Chondrocyte (in vitro differentiated cells): ENCODE measurements around the gene CLEC9A. TPM values are rescaled to one million over a fixed set of nuclear protein-coding genes. Genes with fewer than 3 reads are reported as not detected.

ENCODE experiments used
- DNase-seq: peaks from one replicate; pipeline ENCODE4 v3.0.0; 2021; ENCODE audit warnings: mixed read lengths, low spot score
- H3K27ac Mint-ChIP-seq: one replicate; pipeline ENCODE4 v1.8.0; 2021; ENCODE audit warnings: mild to moderate bottlenecking, moderate library complexity, mixed read lengths; ENCODE audit not compliant: unreplicated experiment
- H3K27me3 Mint-ChIP-seq: 2 replicates; pipeline ENCODE4 v1.8.0; 2021; ENCODE audit warnings: low read depth, mixed read lengths
- H3K36me3 Mint-ChIP-seq: 2 replicates; pipeline ENCODE4 v1.8.0; 2021; ENCODE audit warnings: low read depth, mixed read lengths
- H3K4me1 Mint-ChIP-seq: 2 replicates; pipeline ENCODE4 v1.8.0; 2021; ENCODE audit warnings: low read depth, mild to moderate bottlenecking, mixed read lengths
- H3K4me3 Mint-ChIP-seq: one replicate; pipeline ENCODE4 v1.8.0; 2021; ENCODE audit warnings: mild to moderate bottlenecking, moderate library complexity, mixed read lengths; ENCODE audit not compliant: unreplicated experiment
- H3K9me3 Mint-ChIP-seq: 2 replicates; pipeline ENCODE4 v1.8.0; 2021; ENCODE audit warnings: low read depth, mixed read lengths
- total RNA-seq: library from RNA; stranded (reverse); gene quantifications from 3 replicates; pipeline ENCODE4 v1.2.1, GENCODE V29; 2021
- TF ChIP-seq, protein P1 (sequence below): fragments of 200-600 bp; sonication (generic); IDR thresholded peaks from 2 replicates; pipeline ENCODE4 v1.5.0; 2021; ENCODE audit warnings: antibody characterized with exemption, mild to moderate bottlenecking, moderate library complexity

CLEC9A gene
- total RNA-seq, 1 donor from 2014 or later: not detected

DNA sequence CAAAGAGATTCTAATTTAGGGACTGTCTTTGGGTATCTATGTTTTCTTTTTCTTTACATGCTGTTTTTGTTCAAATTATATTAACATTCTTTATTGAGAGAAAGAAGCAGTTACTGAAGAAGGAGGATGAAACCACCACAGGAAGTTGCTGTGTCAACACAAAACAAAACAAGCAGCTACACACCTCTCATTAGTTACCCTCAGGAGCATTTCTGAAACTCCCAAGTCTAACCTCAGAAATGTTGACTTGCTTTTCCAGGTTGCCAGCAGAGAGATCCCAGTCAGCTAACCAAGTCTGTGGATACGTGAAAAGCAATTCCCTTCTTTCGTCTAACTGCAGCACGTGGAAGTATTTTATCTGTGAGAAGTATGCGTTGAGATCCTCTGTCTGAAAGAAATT, 34.8 kb downstream of the CLEC9A start:
- DNase-seq: no peak
- TF ChIP-seq, protein P1, sequence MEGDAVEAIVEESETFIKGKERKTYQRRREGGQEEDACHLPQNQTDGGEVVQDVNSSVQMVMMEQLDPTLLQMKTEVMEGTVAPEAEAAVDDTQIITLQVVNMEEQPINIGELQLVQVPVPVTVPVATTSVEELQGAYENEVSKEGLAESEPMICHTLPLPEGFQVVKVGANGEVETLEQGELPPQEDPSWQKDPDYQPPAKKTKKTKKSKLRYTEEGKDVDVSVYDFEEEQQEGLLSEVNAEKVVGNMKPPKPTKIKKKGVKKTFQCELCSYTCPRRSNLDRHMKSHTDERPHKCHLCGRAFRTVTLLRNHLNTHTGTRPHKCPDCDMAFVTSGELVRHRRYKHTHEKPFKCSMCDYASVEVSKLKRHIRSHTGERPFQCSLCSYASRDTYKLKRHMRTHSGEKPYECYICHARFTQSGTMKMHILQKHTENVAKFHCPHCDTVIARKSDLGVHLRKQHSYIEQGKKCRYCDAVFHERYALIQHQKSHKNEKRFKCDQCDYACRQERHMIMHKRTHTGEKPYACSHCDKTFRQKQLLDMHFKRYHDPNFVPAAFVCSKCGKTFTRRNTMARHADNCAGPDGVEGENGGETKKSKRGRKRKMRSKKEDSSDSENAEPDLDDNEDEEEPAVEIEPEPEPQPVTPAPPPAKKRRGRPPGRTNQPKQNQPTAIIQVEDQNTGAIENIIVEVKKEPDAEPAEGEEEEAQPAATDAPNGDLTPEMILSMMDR: no peak
- Mint-ChIP-seq H3K27ac (no peak overlapping the region), H3K4me1 (no peaks in the 10 kb centered on the region), H3K36me3 (no peaks in the 10 kb centered on the region), H3K27me3 (no peaks in the 10 kb centered on the region), H3K4me3 (no peak overlapping the region), H3K9me3 (no peaks in the 10 kb centered on the region)

DNA sequence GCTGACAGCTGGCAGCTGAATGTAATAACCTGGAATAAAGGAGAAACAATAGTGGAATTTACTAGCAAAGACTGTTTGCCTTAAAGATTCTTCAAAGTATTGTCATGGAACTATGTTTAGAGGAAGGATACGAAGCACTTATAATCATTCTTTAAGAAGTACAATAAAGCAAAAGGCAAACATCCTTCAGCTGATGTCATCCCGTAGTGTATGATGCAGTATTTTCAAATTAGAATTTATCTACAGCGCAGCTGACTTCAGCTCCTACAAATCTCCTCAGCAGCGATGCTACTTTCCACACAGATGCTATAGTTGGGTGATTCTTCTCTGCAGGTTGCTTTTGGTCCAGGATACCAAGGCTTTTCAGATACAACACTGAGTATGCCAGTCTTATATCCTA, 36.8 kb downstream of the CLEC9A start:
- TF ChIP-seq, protein P1: no peak
- DNase-seq: no peak
- no peaks in the 10 kb centered on the region for H3K36me3 Mint-ChIP-seq
- no peak overlapping the region for H3K4me3 Mint-ChIP-seq
- no peaks in the 10 kb centered on the region for H3K4me1 Mint-ChIP-seq
- H3K27me3 Mint-ChIP-seq: no peaks in the 10 kb centered on the region
- no peaks in the 10 kb centered on the region for H3K9me3 Mint-ChIP-seq
- H3K27ac Mint-ChIP-seq: no peak overlapping the region

DNA sequence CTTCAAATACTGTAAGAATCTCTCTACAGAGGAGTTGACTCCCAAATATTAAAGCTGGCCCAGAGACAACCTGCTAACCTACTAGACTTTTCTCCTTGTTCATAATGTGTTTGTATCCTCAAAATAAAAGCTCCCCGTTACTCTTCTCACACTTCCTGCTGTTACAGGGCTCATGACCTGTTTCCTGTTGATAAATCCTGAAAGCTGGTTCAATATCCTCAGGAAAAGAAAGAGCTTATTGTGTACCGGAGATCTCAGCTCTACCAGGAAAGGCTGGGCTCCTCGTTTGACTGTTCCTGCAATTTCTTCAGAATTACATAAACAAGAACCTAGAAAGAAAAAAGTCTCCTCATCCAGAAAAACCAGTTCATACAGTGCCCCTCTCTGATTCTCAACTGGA, 37.5 kb downstream of the CLEC9A start:
- no peak for DNase-seq
- H3K36me3 Mint-ChIP-seq: no peaks in the 10 kb centered on the region
- TF ChIP-seq, protein P1: no peak
- H3K4me1 Mint-ChIP-seq: no peaks in the 10 kb centered on the region
- H3K27ac Mint-ChIP-seq: no peak overlapping the region
- no peaks in the 10 kb centered on the region for H3K27me3 Mint-ChIP-seq
- no peaks in the 10 kb centered on the region for H3K9me3 Mint-ChIP-seq
- H3K4me3 Mint-ChIP-seq: no peak overlapping the region

DNA sequence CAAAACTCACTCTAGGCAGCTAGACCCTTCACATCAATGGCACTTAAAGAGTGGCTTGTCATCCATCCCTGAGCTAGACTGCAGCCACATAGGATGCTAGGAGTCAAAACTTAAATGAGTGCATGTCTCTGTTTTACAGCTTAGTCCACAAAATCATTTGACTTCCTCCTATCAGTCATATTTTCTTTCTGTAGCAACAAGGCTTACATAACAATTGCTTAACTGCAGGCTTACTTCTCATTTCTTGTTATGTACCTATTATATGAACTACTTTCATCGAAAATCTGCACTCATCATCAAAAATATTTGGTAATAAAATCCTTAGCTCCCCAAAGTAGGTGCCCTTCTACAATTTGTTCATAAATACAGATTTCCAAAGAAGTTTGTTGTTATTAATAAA, 38.2 kb downstream of the CLEC9A start:
- no peaks in the 10 kb centered on the region for H3K27me3 Mint-ChIP-seq
- no peaks in the 10 kb centered on the region for H3K4me1 Mint-ChIP-seq

DNA sequence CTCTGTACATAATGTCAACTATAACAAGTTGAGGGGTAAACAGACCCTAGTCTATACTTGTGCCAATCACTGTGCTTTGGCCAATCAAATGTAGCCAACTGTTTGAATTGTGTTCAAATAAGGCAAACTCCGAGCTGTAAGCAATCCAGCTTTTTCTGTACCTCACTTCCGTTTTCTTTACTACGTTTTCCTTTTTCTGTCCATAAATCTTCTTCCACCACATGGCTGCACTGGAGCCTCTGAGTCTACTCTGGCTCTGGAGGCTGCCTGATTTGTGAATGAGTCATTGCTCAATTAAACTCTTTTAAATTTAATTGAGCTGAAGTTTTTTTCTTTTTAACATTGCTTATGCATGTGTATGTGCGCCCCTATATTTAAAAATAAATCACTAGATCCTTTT, 38.6 kb downstream of the CLEC9A start:
- no peak overlapping the region for H3K27ac Mint-ChIP-seq
- no peak overlapping the region for H3K4me3 Mint-ChIP-seq
- TF ChIP-seq, protein P1: no peak
- DNase-seq: no peak
- no peaks in the 10 kb centered on the region for H3K36me3 Mint-ChIP-seq
- no peaks in the 10 kb centered on the region for H3K9me3 Mint-ChIP-seq
- no peaks in the 10 kb centered on the region for H3K4me1 Mint-ChIP-seq
- H3K27me3 Mint-ChIP-seq: no peaks in the 10 kb centered on the region

More for the DNA sequence above, 38.2 kb downstream of the CLEC9A start:
- H3K9me3 Mint-ChIP-seq: no peaks in the 10 kb centered on the region
- no peak overlapping the region for H3K4me3 Mint-ChIP-seq
- TF ChIP-seq, protein P1: no peak
- no peak for DNase-seq
- no peak overlapping the region for H3K27ac Mint-ChIP-seq
- H3K36me3 Mint-ChIP-seq: no peaks in the 10 kb centered on the region
